Measurements from ENCODE around the gene RHBDF1. TPM values are rescaled to one million over a fixed set of nuclear protein-coding genes. Genes with fewer than 3 reads are reported as not detected.

Gene RHBDF1
- total and polyA plus RNA-seq, 12 donors = 2.3 to 55.7 (median 7.6) TPM

DNA sequence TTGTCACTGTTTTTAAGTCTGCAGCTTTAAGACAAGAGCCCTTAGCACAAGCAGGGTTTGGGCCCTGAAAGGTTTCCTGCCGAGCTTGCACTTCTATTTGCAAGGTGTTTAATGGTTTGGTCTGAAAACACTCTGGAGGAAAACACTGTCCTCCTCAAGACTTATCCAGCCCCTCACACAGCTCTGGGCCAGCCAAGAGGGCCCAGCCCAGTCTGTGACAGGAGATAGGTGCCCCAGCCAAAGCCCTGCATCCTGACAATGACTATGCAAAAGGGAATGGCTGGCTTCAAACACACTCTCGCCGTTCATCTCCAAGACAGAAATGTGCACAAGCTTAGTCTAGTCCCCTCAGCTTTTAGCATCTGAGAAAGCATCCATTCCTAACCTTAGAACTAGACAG, 32.5 kb upstream of the RHBDF1 start:
- Histone ChIP-seq H3K36me3 (replicated peaks in 1 of 2) (peaks cover 0 to 14% of the 10 kb centered on the region in 2 donors), H3K27me3 (no peaks in the 10 kb centered on the region), H3K4me1 (replicated peaks in 1 of 2) (peaks cover 0 to 17% of the 10 kb centered on the region in 2 donors), H3K4me3 (no peak overlapping the region), H3K27ac (no peak overlapping the region), H3K9me3 (replicated peaks in 1 of 3) (no peaks in the 10 kb centered on the region)
- no peak for DNase-seq
- no peak for TF ChIP-seq POLR2A (IDR thresholded peaks at IDR 0.05)
- TF ChIP-seq, protein P1, sequence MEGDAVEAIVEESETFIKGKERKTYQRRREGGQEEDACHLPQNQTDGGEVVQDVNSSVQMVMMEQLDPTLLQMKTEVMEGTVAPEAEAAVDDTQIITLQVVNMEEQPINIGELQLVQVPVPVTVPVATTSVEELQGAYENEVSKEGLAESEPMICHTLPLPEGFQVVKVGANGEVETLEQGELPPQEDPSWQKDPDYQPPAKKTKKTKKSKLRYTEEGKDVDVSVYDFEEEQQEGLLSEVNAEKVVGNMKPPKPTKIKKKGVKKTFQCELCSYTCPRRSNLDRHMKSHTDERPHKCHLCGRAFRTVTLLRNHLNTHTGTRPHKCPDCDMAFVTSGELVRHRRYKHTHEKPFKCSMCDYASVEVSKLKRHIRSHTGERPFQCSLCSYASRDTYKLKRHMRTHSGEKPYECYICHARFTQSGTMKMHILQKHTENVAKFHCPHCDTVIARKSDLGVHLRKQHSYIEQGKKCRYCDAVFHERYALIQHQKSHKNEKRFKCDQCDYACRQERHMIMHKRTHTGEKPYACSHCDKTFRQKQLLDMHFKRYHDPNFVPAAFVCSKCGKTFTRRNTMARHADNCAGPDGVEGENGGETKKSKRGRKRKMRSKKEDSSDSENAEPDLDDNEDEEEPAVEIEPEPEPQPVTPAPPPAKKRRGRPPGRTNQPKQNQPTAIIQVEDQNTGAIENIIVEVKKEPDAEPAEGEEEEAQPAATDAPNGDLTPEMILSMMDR (IDR thresholded peaks at IDR 0.05) = no peak
- WGBS, 4 donors = 76 to 81% (median 79%) methylated on average over 3 of the region's 3 CpGs
- intact Hi-C loops (cut with DNase I) = loop anchor here (5.0 kb wide), 2 partner anchors 77 to 82 kb away; partner anchors contain the start of gene HBQ1 (in 1 of the 2)

- 38 to 56% (median 46%) methylated on average over 2 to 5 of the region's 5 CpGs for WGBS, 4 donors
- Histone ChIP-seq H3K4me3 (no peak overlapping the region), H3K27ac (peak overlapping the region in 2 of 5 donors; percentile 24 to 52), H3K4me1 (replicated peaks in 1 of 2) (peaks cover 0 to 17% of the 10 kb centered on the region in 2 donors), H3K27me3 (no peaks in the 10 kb centered on the region), H3K9me3 (replicated peaks in 1 of 3) (no peaks in the 10 kb centered on the region), H3K36me3 (replicated peaks in 1 of 2) (peaks cover 0 to 9% of the 10 kb centered on the region in 2 donors)
- intact Hi-C loops (cut with DNase I) = no loop called here
- DNase-seq = peak; percentile 71 to 90 (median 88)
- TF ChIP-seq, protein P1 (IDR thresholded peaks at IDR 0.05) = no peak
- no peak for TF ChIP-seq POLR2A (IDR thresholded peaks at IDR 0.05)
Observed at GRCh38 chr16:104355-104754, 31.9 kb upstream of the RHBDF1 start.

DNA sequence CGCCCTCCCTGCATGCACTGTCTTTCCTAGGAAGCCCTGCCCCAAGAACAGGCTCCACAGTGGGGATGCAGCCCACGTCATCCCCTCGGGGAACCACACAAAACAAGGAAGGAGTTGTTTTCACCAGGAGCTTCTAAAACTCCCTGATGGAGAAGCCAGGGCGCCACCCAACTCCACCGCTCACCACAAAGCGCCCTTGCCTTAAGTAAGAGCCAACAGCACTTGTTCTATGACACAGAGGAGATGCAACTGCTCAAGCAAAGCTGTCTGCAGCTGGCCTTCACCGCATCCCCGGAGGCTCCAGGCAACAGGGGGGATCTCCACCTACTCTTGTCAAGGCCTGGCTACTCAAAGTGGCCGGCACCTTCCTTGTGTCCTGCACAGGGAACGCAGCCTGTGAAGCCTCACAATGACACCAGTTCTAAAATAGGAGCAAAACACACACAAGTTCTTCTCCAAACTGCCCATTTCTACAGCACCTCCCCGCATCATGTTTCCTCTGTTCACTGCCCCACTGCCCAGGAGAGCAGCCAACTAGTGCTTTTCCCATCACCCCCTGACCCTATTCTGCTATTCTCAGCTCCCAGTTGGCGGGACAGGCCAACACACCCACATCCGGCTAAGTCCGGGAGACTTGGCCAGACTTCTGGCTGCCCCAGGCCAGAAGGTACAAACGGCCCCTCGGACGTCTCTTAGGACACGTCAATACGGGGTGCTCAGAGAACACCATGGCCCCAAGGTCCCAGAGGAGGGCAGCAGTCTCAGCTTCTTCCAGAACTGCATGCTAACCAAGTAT, 29.8 kb upstream of the RHBDF1 start:
- Histone ChIP-seq H3K4me3 (no peak overlapping the region), H3K36me3 (replicated peaks in 1 of 2) (peaks cover 0 to 16% of the 10 kb centered on the region in 2 donors), H3K27ac (peak overlapping the region in 3 of 5 donors; percentile 4 to 75 (median 66)), H3K9me3 (replicated peaks in 1 of 3) (no peaks in the 10 kb centered on the region), H3K4me1 (replicated peaks in 1 of 2) (peaks cover 0 to 17% of the 10 kb centered on the region in 2 donors), H3K27me3 (no peaks in the 10 kb centered on the region)
- intact Hi-C loops (cut with DNase I) = no loop called here
- TF ChIP-seq, protein P1 (IDR thresholded peaks at IDR 0.05) = no peak
- TF ChIP-seq POLR2A (IDR thresholded peaks at IDR 0.05) = no peak
- peak in 5 of 7 donors; percentile 38 to 82 (median 60) for DNase-seq
- WGBS, 4 donors = 62 to 79% (median 67%) methylated on average over 14 to 19 of the region's 19 CpGs

DNA sequence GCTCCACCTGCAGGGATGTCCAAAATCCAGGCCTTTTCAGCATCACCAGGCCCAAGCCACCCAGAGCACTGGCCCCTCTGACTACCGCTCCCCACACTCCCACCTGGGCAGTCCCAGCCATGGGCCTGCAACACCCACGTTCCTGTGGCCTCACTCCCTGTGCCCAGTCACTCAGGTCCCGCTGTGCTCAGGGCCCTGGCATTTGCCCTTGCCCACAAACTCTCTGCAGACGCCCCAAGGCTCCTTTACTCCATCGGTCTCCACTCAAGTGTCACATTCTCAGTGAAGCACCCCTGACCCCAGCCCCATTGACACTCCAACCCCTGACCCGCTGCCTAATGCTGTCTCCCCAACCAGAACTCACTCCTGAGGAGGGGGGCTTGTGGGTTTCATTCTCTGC, 29.2 kb upstream of the RHBDF1 start:
- Histone ChIP-seq H3K4me1 (replicated peaks in 1 of 2) (peaks cover 0 to 17% of the 10 kb centered on the region in 2 donors), H3K27ac (peak overlapping the region in 2 of 5 donors; percentile 66 to 74), H3K4me3 (no peak overlapping the region), H3K27me3 (no peaks in the 10 kb centered on the region), H3K36me3 (replicated peaks in 1 of 2) (peaks cover 0 to 16% of the 10 kb centered on the region in 2 donors), H3K9me3 (replicated peaks in 1 of 3) (no peaks in the 10 kb centered on the region)
- intact Hi-C loops (cut with DNase I) = no loop called here
- WGBS, 4 donors = 77 to 91% (median 81%) methylated on average over 3 to 6 of the region's 6 CpGs
- no peak for DNase-seq
- TF ChIP-seq, protein P1 (IDR thresholded peaks at IDR 0.05) = no peak
- TF ChIP-seq POLR2A (IDR thresholded peaks at IDR 0.05) = no peak
